Transverse colon (tissue), 4 donors: Measurements from ENCODE around the gene ZNF628. TPM values are rescaled to one million over a fixed set of nuclear protein-coding genes. Genes with fewer than 3 reads are reported as not detected.
"Not testable (repeated sequence)": the region's sequence is repeated elsewhere in the genome, so short reads cannot be mapped to it uniquely, and the experiment has no call there.

ENCODE experiments used
- DNase-seq: peaks from one replicate; pipeline ENCODE4 v3.0.0-alpha.2; 2019
- H3K27ac ChIP-seq, 4 donors: fragments of 200-600 bp; sonication (generic); 2 replicates each; pipeline ENCODE4 v1.5.1; 2016 to 2018; ENCODE audit warnings: inconsistent platforms in 4 of 4
- H3K27me3 ChIP-seq: fragments of 200-600 bp; sonication (generic); 2 replicates; pipeline ENCODE4 v1.5.1; 2017; ENCODE audit warnings: inconsistent platforms
- H3K36me3 ChIP-seq, 4 donors: fragments of 200-600 bp; sonication (generic); 2 replicates each; pipeline ENCODE4 v1.5.1; 2017 to 2019; ENCODE audit warnings: inconsistent platforms in 4 of 4
- H3K4me1 ChIP-seq, 4 donors: fragments of 200-600 bp; sonication (generic); 2 replicates each; pipeline ENCODE4 v1.5.1; 2017 to 2020; ENCODE audit warnings: inconsistent platforms in 4 of 4
- H3K4me3 ChIP-seq, 4 donors: fragments of 200-600 bp; sonication (generic); 1 replicate in 1 of 4; 2 replicates in 3 of 4; pipeline versions ENCODE4 v1.5.1 to v1.6.1; 2017 to 2019; ENCODE audit warnings: inconsistent platforms in 4 of 4
- H3K9me3 ChIP-seq, 2 donors: fragments of 200-600 bp; sonication (generic); 2 replicates each; pipeline ENCODE4 v1.5.1; 2017 to 2019; ENCODE audit warnings: inconsistent platforms in 2 of 2
- CTCF ChIP-seq, 5 experiments: fragments of 200-600 bp in 3 of 5; fragments of 450-650 bp in 2 of 5; sonication (generic) in 3 of 5; IDR thresholded peaks; 1 replicate in 2 of 5; 2 replicates in 3 of 5; pipeline ENCODE4 v1.5.1; 2016 to 2017; ENCODE audit warnings: antibody characterized with exemption in 5 of 5, inconsistent platforms in 3 of 5, mild to moderate bottlenecking in 2 of 5, moderate library complexity in 1 of 5
- EP300 ChIP-seq: sonication (generic); formaldehyde crosslinking; IDR thresholded peaks from one replicate; pipeline ENCODE4 v1.6.1; 2017; ENCODE audit warnings: antibody characterized with exemption, low read depth
- POLR2A ChIP-seq: fragments of 450-650 bp; IDR thresholded peaks from one replicate; pipeline ENCODE4 v1.6.1; 2016; ENCODE audit warnings: antibody characterized with exemption, mild to moderate bottlenecking, moderate library complexity
- POLR2AphosphoS5 ChIP-seq, 3 donors: sonication (generic); formaldehyde crosslinking; IDR thresholded peaks; one replicate each; pipeline ENCODE4 v1.6.1; 2016; ENCODE audit warnings: antibody characterized with exemption in 3 of 3
- WGBS, 2 donors: methylation state at CpG; one replicate each; pipeline ENCODE4 v1.1.5; 2018; ENCODE audit warnings: low coverage in 1 of 2; 5-methylcytosine and 5-hydroxymethylcytosine counted together
- in situ Hi-C, 4 donors: fragments of 200-750 bp; cut with MboI; loops; one replicate each; pipeline versions ENCODE4 v1.15.0 to v1.15.1; 2017; ENCODE audit warnings: low sequenced_read_pairs in 3 of 4, low pct_ligation_motif_present in 1 of 4, low pct_unique_long_range_greater_than_20kb in 1 of 4
- intact Hi-C: fragments of 100-400 bp; cut with DNase I; formaldehyde crosslinking; loops from one replicate; pipeline ENCODE4 v1.15.1; 2023; ENCODE audit warnings: low total_unique reads
- total RNA-seq, 4 donors: library from RNA; depleted of rRNA; stranded (reverse); fragments of >200 nt; gene quantifications; one replicate each; pipeline ENCODE4 v1.1.0, GENCODE V29; 2016

The ZNF628 gene
- total RNA-seq, 4 donors from 2014 or later, result 5.9 to 7.6 (median 6.4) TPM

- in situ Hi-C loops (no loop called here), intact Hi-C loops (no loop called here)
- H3K4me3 ChIP-seq, result no peak overlapping the region
- WGBS, 2 donors, result 49 to 60% methylated on average over 3 to 8 of the region's 8 CpGs
- peaks cover 0 to 16% (median 3%) of the 10 kb centered on the region in 4 donors for H3K4me1 ChIP-seq
- H3K9me3 ChIP-seq, result no peaks in the 10 kb centered on the region
- no peak for TF ChIP-seq POLR2A
- TF ChIP-seq POLR2AphosphoS5 (IDR thresholded peaks at IDR 0.05), result no peak
- peaks cover 67% of the 10 kb centered on the region for H3K27me3 ChIP-seq
- H3K36me3 ChIP-seq, result no peaks in the 10 kb centered on the region
- DNase-seq, result no peak
- H3K27ac ChIP-seq, result no peak overlapping the region
Measured at GRCh38 chr19:55446060-55446459, 30.4 kb upstream of the ZNF628 start.

- no peak for TF ChIP-seq EP300
- no peak for TF ChIP-seq POLR2A
- TF ChIP-seq CTCF (IDR thresholded peaks at IDR 0.05), result no peak
- TF ChIP-seq POLR2AphosphoS5 (IDR thresholded peaks at IDR 0.05), result no peak
- Histone ChIP-seq H3K9me3 (no peaks in the 10 kb centered on the region), H3K27ac (no peak overlapping the region), H3K36me3 (no peaks in the 10 kb centered on the region), H3K4me1 (peaks cover 6 to 20% (median 15%) of the 10 kb centered on the region in 4 donors), H3K4me3 (no peak overlapping the region), H3K27me3 (peaks cover 69% of the 10 kb centered on the region)
- intact Hi-C loops (no loop called here), in situ Hi-C loops (no loop called here)
- WGBS, 2 donors, result 32 to 60% methylated on average over 1 to 16 of the region's 16 CpGs
- DNase-seq, result no peak
Measured at GRCh38 chr19:55447421-55448174, 28.8 kb upstream of the ZNF628 start.

- in situ Hi-C loops, H3K36me3 ChIP-seq, H3K9me3 ChIP-seq, intact Hi-C loops, H3K27ac ChIP-seq, DNase-seq, H3K4me3 ChIP-seq: not testable (repeated sequence)
- Histone ChIP-seq H3K4me1 (peaks cover 6 to 20% (median 16%) of the 10 kb centered on the region in 4 donors), H3K27me3 (peaks cover 67% of the 10 kb centered on the region)
- WGBS, 2 donors, result 78 to 80% methylated on average over 2 to 5 of the region's 5 CpGs
Measured at GRCh38 chr19:55448175-55448490, 28.3 kb upstream of the ZNF628 start.

GRCh38 chr19:55449469-55449868 lies 26.9 kb upstream of the ZNF628 start:
- no peak overlapping the region for H3K4me3 ChIP-seq
- peaks cover 53% of the 10 kb centered on the region for H3K27me3 ChIP-seq
- WGBS, 2 donors, result 47% methylated on average over 16 of the region's 16 CpGs; no CpG with 5 or more reads in 1 of the 2 donors
- intact Hi-C loops, result no loop called here
- no peaks in the 10 kb centered on the region for H3K9me3 ChIP-seq
- TF ChIP-seq POLR2A (no peak), POLR2AphosphoS5 (IDR thresholded peaks at IDR 0.05) (no peak), EP300 (no peak), CTCF (IDR thresholded peaks at IDR 0.05) (no peak)
- no peaks in the 10 kb centered on the region for H3K36me3 ChIP-seq
- peaks cover 6 to 20% (median 16%) of the 10 kb centered on the region in 4 donors for H3K4me1 ChIP-seq
- no peak for DNase-seq
- in situ Hi-C loops, result no loop called here
- no peak overlapping the region for H3K27ac ChIP-seq

GRCh38 chr19:55451163-55451964 lies 25.1 kb upstream of the ZNF628 start:
- no peak for TF ChIP-seq CTCF (IDR thresholded peaks at IDR 0.05)
- no peak for TF ChIP-seq EP300
- no peak for TF ChIP-seq POLR2A
- Histone ChIP-seq H3K9me3 (no peaks in the 10 kb centered on the region), H3K4me1 (peaks cover 6 to 20% (median 16%) of the 10 kb centered on the region in 4 donors), H3K27me3 (peaks cover 37% of the 10 kb centered on the region), H3K4me3 (peak overlapping the region in 2 of 4 donors; percentile 1 to 32), H3K27ac (no peak overlapping the region), H3K36me3 (no peaks in the 10 kb centered on the region)
- no peak for DNase-seq
- in situ Hi-C loops, result no loop called here
- intact Hi-C loops, result loop anchor here (1.0 kb wide), 1 partner anchor 69 kb away; no protein-coding TSS in a partner anchor
- WGBS, 2 donors, result 3% methylated on average over 54 of the region's 80 CpGs; no CpG with 5 or more reads in 1 of the 2 donors
